PFSK-1 (cell line): ENCODE data around the gene TAF1C.

Source experiments
- POLR2AphosphoS5 ChIP-seq: IDR thresholded peaks from 2 replicates; pipeline ENCODE4 v1.6.1; 2012; ENCODE audit warnings: low read depth, mild to moderate bottlenecking, control low read depth, low read length, moderate library complexity
- TAF1 ChIP-seq: IDR thresholded peaks from 2 replicates; pipeline ENCODE4 v1.6.1; 2012; ENCODE audit warnings: low read length, control low read depth, borderline replicate concordance; ENCODE audit not compliant: insufficient read depth

- no peak for TF ChIP-seq POLR2AphosphoS5
- TF ChIP-seq TAF1, result no peak
Observed at GRCh38 chr16:84194018-84194417, 7.2 kb upstream of the TAF1C start.
